ENCODE results near the gene ZPR1.
"Not testable (repeated sequence)": the region's sequence is repeated elsewhere in the genome, so short reads cannot be mapped to it uniquely, and the experiment has no call there.

Gene ZPR1

GRCh38 chr11:116787786-116788486 is at the start of gene ZPR1:
TSS of gene ZPR1 (minus strand) at chr11:116788023. CDS start at chr11:116787990, 33 bp downstream.
- peak; percentile 60 for DNase-seq (ENCODE audit: low spot score)

GRCh38 chr11:116836632-116836991 is 48.8 kb upstream of the ZPR1 start:
- DNase-seq (ENCODE audit: low spot score) = no peak

GRCh38 chr11:116835791-116836631 is 48.2 kb upstream of the ZPR1 start:
- peak; percentile 22 for DNase-seq (ENCODE audit: low spot score)

- no peak for DNase-seq (ENCODE audit: low spot score)
Measured at GRCh38 chr11:116835042-116835772, 47.4 kb upstream of the ZPR1 start.

- not testable (repeated sequence) for DNase-seq (ENCODE audit: low spot score)
Measured at GRCh38 chr11:116834535-116835041, 46.8 kb upstream of the ZPR1 start.

GRCh38 chr11:116833816-116834534 is 46.2 kb upstream of the ZPR1 start:
- DNase-seq (ENCODE audit: low spot score) = no peak

- DNase-seq (ENCODE audit: low spot score) = no peak
Measured at GRCh38 chr11:116833491-116833815, 45.6 kb upstream of the ZPR1 start.

GRCh38 chr11:116832350-116833290 is 44.8 kb upstream of the ZPR1 start:
- DNase-seq (ENCODE audit: low spot score) = no peak

- DNase-seq (ENCODE audit: low spot score) = no peak
Measured at GRCh38 chr11:116831790-116832349, 44.0 kb upstream of the ZPR1 start.

- no peak for DNase-seq (ENCODE audit: low spot score)
Measured at GRCh38 chr11:116830184-116830912, 42.5 kb upstream of the ZPR1 start.

- no peak for DNase-seq (ENCODE audit: low spot score)
Measured at GRCh38 chr11:116829525-116830183, 41.8 kb upstream of the ZPR1 start, which contains the start of gene APOC3. TSS of gene APOC3 (plus strand) at chr11:116829907. CDS start at chr11:116830583, 676 bp downstream.

GRCh38 chr11:116828632-116829524 is 41.1 kb upstream of the ZPR1 start:
- DNase-seq (ENCODE audit: low spot score) = no peak

- no peak for DNase-seq (ENCODE audit: low spot score)
Measured at GRCh38 chr11:116827461-116827860, 39.6 kb upstream of the ZPR1 start.

GRCh38 chr11:116826751-116827431 is 39.1 kb upstream of the ZPR1 start:
- DNase-seq (ENCODE audit: low spot score) = no peak

- no peak for DNase-seq (ENCODE audit: low spot score)
Measured at GRCh38 chr11:116825854-116826750, 38.3 kb upstream of the ZPR1 start.

GRCh38 chr11:116825434-116825833 is 37.6 kb upstream of the ZPR1 start:
- no peak for DNase-seq (ENCODE audit: low spot score)

All from COLO829 (cell line).